ENCODE results near the gene HCRTR1.

GRCh38 chr1:31602081-31602480 lies 15.4 kb upstream of the HCRTR1 start:
- TF ChIP-seq CTCF (conservative IDR thresholded peaks at IDR 0.05): no peak
- TF ChIP-seq ZFX (IDR thresholded peaks at IDR 0.05): no peak
